HCT116 (cell line): ENCODE results near the gene TRMO.

Experiments
- EZH2phosphoT487 ChIP-seq: fragments of 200-600 bp; IDR thresholded peaks from 2 replicates; pipeline ENCODE4 v1.6.1; 2018; ENCODE audit warnings: antibody characterized with exemption, borderline replicate concordance
- POLR2AphosphoS5 ChIP-seq: IDR thresholded peaks from 2 replicates; pipeline ENCODE4 v1.6.1; 2011; ENCODE audit warnings: mild to moderate bottlenecking, low read depth, low read length, moderate library complexity
- TF ChIP-seq, protein P1 (sequence below), 3 experiments: fragments of 200-600 bp in 1 of 3; sonication (generic) in 1 of 3; IDR thresholded peaks in 2 of 3; conservative IDR thresholded peaks in 1 of 3; 2 replicates each; pipeline ENCODE4 v1.5.1; 2012 to 2017; ENCODE audit warnings: low read depth in 2 of 3, low read length in 2 of 3, antibody characterized with exemption in 1 of 3, borderline replicate concordance in 1 of 3, control low read depth in 1 of 3, mild to moderate bottlenecking in 1 of 3, mixed read lengths in 1 of 3, mixed run types in 1 of 3, moderate library complexity in 1 of 3; ENCODE audit not compliant: insufficient read depth in 1 of 3
- TF ChIP-seq, protein P2 (sequence below): IDR thresholded peaks from 2 replicates; pipeline ENCODE4 v1.6.1; 2012; ENCODE audit warnings: low read depth

DNA sequence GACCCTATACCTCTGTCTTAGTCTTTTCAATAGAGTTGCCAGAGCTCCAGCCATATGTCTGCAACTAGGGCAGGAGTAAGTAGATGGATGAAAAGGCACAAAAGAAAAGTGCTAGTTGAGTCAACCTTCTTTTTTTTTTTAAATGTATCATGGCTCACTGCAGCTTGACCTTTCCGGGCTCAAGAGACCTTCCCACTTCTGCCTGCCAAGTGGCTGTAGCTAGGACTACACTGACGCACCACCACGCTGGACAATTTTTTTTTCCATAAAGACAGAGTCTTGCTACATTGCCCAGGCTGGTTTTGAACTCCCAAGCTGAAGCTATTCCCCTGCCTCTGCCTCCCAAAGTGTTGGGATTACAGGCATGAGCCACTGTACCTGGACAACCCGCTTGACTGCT is 42.0 kb downstream of the TRMO start:
- no peak for TF ChIP-seq POLR2AphosphoS5
- no peak for TF ChIP-seq EZH2phosphoT487
- TF ChIP-seq, protein P1, sequence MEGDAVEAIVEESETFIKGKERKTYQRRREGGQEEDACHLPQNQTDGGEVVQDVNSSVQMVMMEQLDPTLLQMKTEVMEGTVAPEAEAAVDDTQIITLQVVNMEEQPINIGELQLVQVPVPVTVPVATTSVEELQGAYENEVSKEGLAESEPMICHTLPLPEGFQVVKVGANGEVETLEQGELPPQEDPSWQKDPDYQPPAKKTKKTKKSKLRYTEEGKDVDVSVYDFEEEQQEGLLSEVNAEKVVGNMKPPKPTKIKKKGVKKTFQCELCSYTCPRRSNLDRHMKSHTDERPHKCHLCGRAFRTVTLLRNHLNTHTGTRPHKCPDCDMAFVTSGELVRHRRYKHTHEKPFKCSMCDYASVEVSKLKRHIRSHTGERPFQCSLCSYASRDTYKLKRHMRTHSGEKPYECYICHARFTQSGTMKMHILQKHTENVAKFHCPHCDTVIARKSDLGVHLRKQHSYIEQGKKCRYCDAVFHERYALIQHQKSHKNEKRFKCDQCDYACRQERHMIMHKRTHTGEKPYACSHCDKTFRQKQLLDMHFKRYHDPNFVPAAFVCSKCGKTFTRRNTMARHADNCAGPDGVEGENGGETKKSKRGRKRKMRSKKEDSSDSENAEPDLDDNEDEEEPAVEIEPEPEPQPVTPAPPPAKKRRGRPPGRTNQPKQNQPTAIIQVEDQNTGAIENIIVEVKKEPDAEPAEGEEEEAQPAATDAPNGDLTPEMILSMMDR (IDR thresholded peaks at IDR 0.05 in 2 of 3, conservative IDR thresholded peaks at IDR 0.05 in 1 of 3; ENCODE audit: borderline replicate concordance in 1 of 3, insufficient read depth in 1 of 3, low read depth in 2 of 3, low read length in 2 of 3), result no peak
- TF ChIP-seq, protein P2, sequence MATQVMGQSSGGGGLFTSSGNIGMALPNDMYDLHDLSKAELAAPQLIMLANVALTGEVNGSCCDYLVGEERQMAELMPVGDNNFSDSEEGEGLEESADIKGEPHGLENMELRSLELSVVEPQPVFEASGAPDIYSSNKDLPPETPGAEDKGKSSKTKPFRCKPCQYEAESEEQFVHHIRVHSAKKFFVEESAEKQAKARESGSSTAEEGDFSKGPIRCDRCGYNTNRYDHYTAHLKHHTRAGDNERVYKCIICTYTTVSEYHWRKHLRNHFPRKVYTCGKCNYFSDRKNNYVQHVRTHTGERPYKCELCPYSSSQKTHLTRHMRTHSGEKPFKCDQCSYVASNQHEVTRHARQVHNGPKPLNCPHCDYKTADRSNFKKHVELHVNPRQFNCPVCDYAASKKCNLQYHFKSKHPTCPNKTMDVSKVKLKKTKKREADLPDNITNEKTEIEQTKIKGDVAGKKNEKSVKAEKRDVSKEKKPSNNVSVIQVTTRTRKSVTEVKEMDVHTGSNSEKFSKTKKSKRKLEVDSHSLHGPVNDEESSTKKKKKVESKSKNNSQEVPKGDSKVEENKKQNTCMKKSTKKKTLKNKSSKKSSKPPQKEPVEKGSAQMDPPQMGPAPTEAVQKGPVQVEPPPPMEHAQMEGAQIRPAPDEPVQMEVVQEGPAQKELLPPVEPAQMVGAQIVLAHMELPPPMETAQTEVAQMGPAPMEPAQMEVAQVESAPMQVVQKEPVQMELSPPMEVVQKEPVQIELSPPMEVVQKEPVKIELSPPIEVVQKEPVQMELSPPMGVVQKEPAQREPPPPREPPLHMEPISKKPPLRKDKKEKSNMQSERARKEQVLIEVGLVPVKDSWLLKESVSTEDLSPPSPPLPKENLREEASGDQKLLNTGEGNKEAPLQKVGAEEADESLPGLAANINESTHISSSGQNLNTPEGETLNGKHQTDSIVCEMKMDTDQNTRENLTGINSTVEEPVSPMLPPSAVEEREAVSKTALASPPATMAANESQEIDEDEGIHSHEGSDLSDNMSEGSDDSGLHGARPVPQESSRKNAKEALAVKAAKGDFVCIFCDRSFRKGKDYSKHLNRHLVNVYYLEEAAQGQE, result no peak
